HEK293 (cell line): Measurements from ENCODE around the gene MYO1B.

ENCODE experiments used
- CTCF ChIA-PET: fragments of 350-600 bp; formaldehyde crosslinking; extraction: SDS; loops from one replicate; lab custom pipeline; 2021; ENCODE audit warnings: antibody characterized with exemption; lab: Yijun Ruan, JAX
- POLR2A ChIA-PET: fragments of 300-600 bp; formaldehyde crosslinking; extraction: SDS; loops from one replicate; lab custom pipeline; 2020; ENCODE audit warnings: antibody characterized with exemption, inconsistent platforms; lab: Yijun Ruan, JAX
- H3K27ac ChIP-seq: fragments of 200-500 bp; sonication (Bioruptor generic); 2 replicates; pipeline ENCODE4 v1.5.1; 2014; ENCODE audit warnings: low read depth, low read length, control low read depth, inconsistent platforms; ENCODE audit errors: extremely low read depth
- H3K36me3 ChIP-seq, 2 experiments: fragments of 200-500 bp in 1 of 2; sonication (Bioruptor generic) in 1 of 2; 1 replicate in 1 of 2; 2 replicates in 1 of 2; pipeline ENCODE4 v1.5.1; 2014 to 2017; ENCODE audit warnings: inconsistent platforms in 2 of 2, low read length in 2 of 2; ENCODE audit not compliant: control insufficient read depth in 2 of 2, insufficient read depth in 1 of 2
- H3K4me1 ChIP-seq: fragments of 200-500 bp; sonication (Bioruptor generic); 2 replicates; pipeline ENCODE4 v1.5.1; 2014; ENCODE audit warnings: mild to moderate bottlenecking, low read length, inconsistent platforms; ENCODE audit not compliant: control insufficient read depth, insufficient read depth
- H3K4me3 ChIP-seq: 2 replicates; pipeline ENCODE4 v1.5.1; 2011; ENCODE audit warnings: low read depth, mild to moderate bottlenecking, control low read depth, low read length, moderate library complexity
- H3K9me3 ChIP-seq: fragments of 200-500 bp; sonication (Bioruptor generic); 2 replicates; pipeline ENCODE4 v1.5.1; 2014; ENCODE audit warnings: low read depth, low read length, inconsistent platforms; ENCODE audit not compliant: control insufficient read depth, insufficient read depth
- BCL11B ChIP-seq: fragments of 450-650 bp; formaldehyde crosslinking; IDR thresholded peaks from 2 replicates; pipeline ENCODE4 v1.5.1; 2016; ENCODE audit warnings: low read depth, missing biosample characterization, missing genetic modification characterization
- BCL6B ChIP-seq: fragments of 450-650 bp; formaldehyde crosslinking; IDR thresholded peaks from 2 replicates; pipeline ENCODE4 v1.5.1; 2017; ENCODE audit warnings: missing biosample characterization, missing genetic modification characterization
- HOXD13 ChIP-seq: sonication (generic); formaldehyde crosslinking; IDR thresholded peaks from 2 replicates; pipeline ENCODE4 v1.8.0; 2022; ENCODE audit warnings: missing genetic modification reagents, borderline replicate concordance
- IKZF3 ChIP-seq: fragments of 450-650 bp; IDR thresholded peaks from 2 replicates; pipeline ENCODE4 v1.5.0; 2018; ENCODE audit warnings: missing biosample characterization, mild to moderate bottlenecking, missing genetic modification characterization, moderate library complexity
- INSM2 ChIP-seq: fragments of 450-650 bp; formaldehyde crosslinking; IDR thresholded peaks from 2 replicates; pipeline ENCODE4 v1.5.1; 2016; ENCODE audit warnings: missing biosample characterization, missing genetic modification characterization
- PRDM1 ChIP-seq: fragments of 450-650 bp; formaldehyde crosslinking; IDR thresholded peaks from 2 replicates; pipeline ENCODE4; 2016; ENCODE audit warnings: missing biosample characterization, missing genetic modification characterization
- ZBTB1 ChIP-seq: fragments of 450-650 bp; formaldehyde crosslinking; IDR thresholded peaks from 2 replicates; pipeline ENCODE4 v1.5.1; 2016; ENCODE audit warnings: missing biosample characterization, missing genetic modification characterization
- ZBTB17 ChIP-seq: fragments of 450-650 bp; formaldehyde crosslinking; IDR thresholded peaks from 2 replicates; pipeline ENCODE4 v1.5.1; 2016; ENCODE audit warnings: missing biosample characterization, missing genetic modification characterization
- ZBTB20 ChIP-seq: fragments of 450-650 bp; formaldehyde crosslinking; IDR thresholded peaks from 2 replicates; pipeline ENCODE4 v1.5.1; 2016; ENCODE audit warnings: missing biosample characterization, missing genetic modification characterization
- ZFP41 ChIP-seq: fragments of 450-650 bp; formaldehyde crosslinking; IDR thresholded peaks from 2 replicates; pipeline ENCODE4 v1.5.1; 2016; ENCODE audit warnings: missing biosample characterization, missing genetic modification characterization, borderline replicate concordance
- ZFP69B ChIP-seq: fragments of 450-650 bp; formaldehyde crosslinking; IDR thresholded peaks from 2 replicates; pipeline ENCODE4 v1.5.1; 2016; ENCODE audit warnings: missing biosample characterization, missing genetic modification characterization
- ZNF202 ChIP-seq: fragments of 450-650 bp; formaldehyde crosslinking; IDR thresholded peaks from 2 replicates; pipeline ENCODE4 v1.5.1; 2016; ENCODE audit warnings: missing biosample characterization, missing genetic modification characterization, borderline replicate concordance
- ZNF23 ChIP-seq: fragments of 450-650 bp; formaldehyde crosslinking; IDR thresholded peaks from 2 replicates; pipeline ENCODE4 v1.5.1; 2016; ENCODE audit warnings: missing biosample characterization, missing genetic modification characterization, borderline replicate concordance
- ZNF248 ChIP-seq: fragments of 450-650 bp; formaldehyde crosslinking; IDR thresholded peaks from 2 replicates; pipeline ENCODE4 v1.5.1; 2017; ENCODE audit warnings: missing biosample characterization, missing genetic modification characterization
- ZNF433 ChIP-seq: fragments of 450-650 bp; formaldehyde crosslinking; IDR thresholded peaks from 2 replicates; pipeline ENCODE4 v1.5.1; 2016; ENCODE audit warnings: missing biosample characterization, missing genetic modification characterization, low read depth
- ZNF48 ChIP-seq: fragments of 450-650 bp; formaldehyde crosslinking; IDR thresholded peaks from 2 replicates; pipeline ENCODE4 v1.5.1; 2016; ENCODE audit warnings: missing biosample characterization, missing genetic modification characterization
- ZNF510 ChIP-seq: fragments of 450-650 bp; formaldehyde crosslinking; IDR thresholded peaks from 2 replicates; pipeline ENCODE4 v1.5.1; 2018; ENCODE audit warnings: mild to moderate bottlenecking, missing genetic modification characterization, missing biosample characterization; ENCODE audit not compliant: insufficient replicate concordance
- ZNF555 ChIP-seq: fragments of 450-650 bp; formaldehyde crosslinking; conservative IDR thresholded peaks from 2 replicates; pipeline ENCODE4 v1.5.1; 2017; ENCODE audit warnings: missing biosample characterization, mild to moderate bottlenecking, missing genetic modification characterization, inconsistent platforms
- ZNF558 ChIP-seq: fragments of 450-650 bp; formaldehyde crosslinking; IDR thresholded peaks from 2 replicates; pipeline ENCODE4 v1.5.1; 2016; ENCODE audit warnings: missing biosample characterization, missing genetic modification characterization
- ZNF560 ChIP-seq: fragments of 450-650 bp; formaldehyde crosslinking; IDR thresholded peaks from 2 replicates; pipeline ENCODE4 v1.5.1; 2017; ENCODE audit warnings: missing biosample characterization, missing genetic modification characterization, borderline replicate concordance
- ZNF600 ChIP-seq: fragments of 450-650 bp; formaldehyde crosslinking; IDR thresholded peaks from 2 replicates; pipeline ENCODE4 v1.5.1; 2016; ENCODE audit warnings: missing biosample characterization, missing genetic modification characterization
- ZNF610 ChIP-seq: fragments of 450-650 bp; formaldehyde crosslinking; IDR thresholded peaks from 2 replicates; pipeline ENCODE4 v1.5.1; 2016; ENCODE audit warnings: missing biosample characterization, missing genetic modification characterization, borderline replicate concordance
- ZNF623 ChIP-seq: fragments of 450-650 bp; formaldehyde crosslinking; IDR thresholded peaks from 2 replicates; pipeline ENCODE4 v1.5.1; 2016; ENCODE audit warnings: missing biosample characterization, missing genetic modification characterization
- ZNF792 ChIP-seq: fragments of 450-650 bp; formaldehyde crosslinking; IDR thresholded peaks from 2 replicates; pipeline ENCODE4 v1.5.1; 2016; ENCODE audit warnings: missing biosample characterization, missing genetic modification characterization

Gene MYO1B

GRCh38 chr2:191374366-191374765, 129.2 kb downstream of the MYO1B start:
- Histone ChIP-seq H3K27ac (no peak overlapping the region), H3K4me3 (no peak overlapping the region), H3K36me3 (peaks cover 0 to 15% of the 10 kb centered on the region in 2 experiments; a peak in 1 of 3 replicates), H3K4me1 (peaks cover 8% of the 10 kb centered on the region), H3K9me3 (no peaks in the 10 kb centered on the region)
- no peak for TF ChIP-seq ZNF623 (tag by site-specific recombination)
- no peak for TF ChIP-seq ZNF600 (tag by site-specific recombination)
- no peak for TF ChIP-seq ZFP41 (tag by site-specific recombination)
- no peak for TF ChIP-seq ZNF433
- no peak for TF ChIP-seq ZNF248 (tag by site-specific recombination)
- TF ChIP-seq ZNF560 (tag by site-specific recombination): no peak
- TF ChIP-seq BCL6B (tag by site-specific recombination): no peak
- no peak for TF ChIP-seq INSM2
- TF ChIP-seq ZNF202 (tag by site-specific recombination): no peak
- no peak for TF ChIP-seq ZNF558 (tag by site-specific recombination)
- no peak for TF ChIP-seq BCL11B (tag by site-specific recombination)
- no peak for TF ChIP-seq ZNF792 (tag by site-specific recombination)
- no peak for TF ChIP-seq ZNF555 (tag by site-specific recombination)
- no peak for TF ChIP-seq IKZF3
- TF ChIP-seq ZNF510 (tag by site-specific recombination): no peak
- no peak for TF ChIP-seq ZNF48 (tag by site-specific recombination)
- CTCF ChIA-PET: interaction anchor here (0.7 to 1.1 kb wide), 2 partner anchors 127 to 168 kb away, joined by 3 to 9 read pairs; no protein-coding TSS in a partner anchor
- POLR2A ChIA-PET: no interaction called here

GRCh38 chr2:191374939-191375338, 129.7 kb downstream of the MYO1B start:
- Histone ChIP-seq H3K36me3 (peaks cover 0 to 15% of the 10 kb centered on the region in 2 experiments; a peak in 1 of 3 replicates), H3K4me3 (no peak overlapping the region), H3K9me3 (no peaks in the 10 kb centered on the region), H3K4me1 (peaks cover 8% of the 10 kb centered on the region), H3K27ac (no peak overlapping the region)
- POLR2A ChIA-PET: no interaction called here
- CTCF ChIA-PET: interaction anchor here (0.6 to 1.1 kb wide), 2 partner anchors 11 to 126 kb away, joined by 3 to 9 read pairs; no protein-coding TSS in a partner anchor
- TF ChIP-seq ZNF23: no peak
- no peak for TF ChIP-seq HOXD13 (CRISPR knock-in tag)
- no peak for TF ChIP-seq ZNF623 (tag by site-specific recombination)
- no peak for TF ChIP-seq ZNF600 (tag by site-specific recombination)
- no peak for TF ChIP-seq ZFP69B (tag by site-specific recombination)
- TF ChIP-seq, all 188 proteins: peak for 0

- no peak overlapping the region for H3K27ac ChIP-seq
- peaks cover 0 to 3% of the 10 kb centered on the region in 2 experiments; a peak in 1 of 3 replicates for H3K36me3 ChIP-seq
- H3K4me3 ChIP-seq: no peak overlapping the region
- POLR2A ChIA-PET: interaction anchor here (0.7 kb wide), 1 partner anchor 81 kb away, joined by 3 read pairs; no protein-coding TSS in a partner anchor
- CTCF ChIA-PET: no interaction called here
- peaks cover 8% of the 10 kb centered on the region for H3K4me1 ChIP-seq
- H3K9me3 ChIP-seq: no peaks in the 10 kb centered on the region
- no peak for TF ChIP-seq ZBTB1 (tag by site-specific recombination)
- no peak for TF ChIP-seq HOXD13 (CRISPR knock-in tag)
- no peak for TF ChIP-seq ZBTB17 (tag by site-specific recombination)
- TF ChIP-seq ZBTB20 (tag by site-specific recombination): no peak
- TF ChIP-seq ZNF610: no peak
- TF ChIP-seq PRDM1 (tag by site-specific recombination): 0 out of 2 replicates have a peak, but pooled peaks have one; percentile 9
Observed at GRCh38 chr2:191376981-191377629, 131.9 kb downstream of the MYO1B start.
